GM12874 (cell line): ENCODE data around the gene ZSWIM5.

ENCODE experiments used
- CTCF ChIP-seq: IDR thresholded peaks from 2 replicates; pipeline ENCODE4 v1.5.1; 2011; ENCODE audit warnings: low read depth, mild to moderate bottlenecking, control low read depth, low read length, moderate library complexity; ENCODE audit not compliant: insufficient read depth

ZSWIM5 gene

DNA sequence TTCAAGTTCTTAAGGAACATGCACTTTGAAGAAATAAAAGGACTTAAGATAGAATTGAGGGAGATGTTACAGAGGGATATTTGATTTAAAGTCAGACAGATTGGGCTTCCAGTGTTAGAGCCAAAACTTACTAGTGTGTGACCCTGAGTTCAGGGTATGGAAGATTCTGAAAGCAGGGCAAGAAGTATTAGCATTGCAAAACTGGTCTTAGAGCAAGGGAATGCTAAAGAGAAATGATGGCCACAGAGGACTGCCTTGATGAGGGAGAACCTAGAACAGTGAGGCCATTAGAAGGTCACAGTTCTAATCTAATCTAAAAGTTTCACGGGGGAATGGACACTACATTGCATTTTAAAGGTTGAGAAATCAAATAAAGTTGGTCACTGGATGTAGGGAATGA is 148.9 kb downstream of the ZSWIM5 start:
- TF ChIP-seq CTCF: no peak

- no peak for TF ChIP-seq CTCF
Observed at GRCh38 chr1:45051005-45051772, 155.2 kb downstream of the ZSWIM5 start.

- no peak for TF ChIP-seq CTCF
Observed at GRCh38 chr1:45047032-45047431, 159.4 kb downstream of the ZSWIM5 start.

DNA sequence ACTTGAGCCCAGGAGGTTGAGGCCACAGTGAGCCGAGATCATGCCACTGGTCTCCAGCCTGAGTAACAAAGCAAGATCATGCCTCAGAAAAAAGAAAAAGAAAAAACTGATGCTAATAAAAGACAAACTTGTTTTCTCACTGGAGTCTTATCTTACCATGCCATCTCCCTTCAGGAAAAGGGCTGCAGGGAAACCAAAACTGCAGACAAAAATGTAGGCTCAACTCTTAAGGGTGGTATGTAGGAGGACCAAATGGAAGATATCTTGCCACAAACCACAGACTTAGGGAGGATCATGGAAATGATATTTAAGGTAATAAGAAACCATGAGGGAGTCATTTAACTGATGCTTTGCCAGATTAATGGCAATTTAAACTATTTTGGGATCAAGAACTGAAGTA is 161.5 kb downstream of the ZSWIM5 start:
- TF ChIP-seq CTCF: no peak

DNA sequence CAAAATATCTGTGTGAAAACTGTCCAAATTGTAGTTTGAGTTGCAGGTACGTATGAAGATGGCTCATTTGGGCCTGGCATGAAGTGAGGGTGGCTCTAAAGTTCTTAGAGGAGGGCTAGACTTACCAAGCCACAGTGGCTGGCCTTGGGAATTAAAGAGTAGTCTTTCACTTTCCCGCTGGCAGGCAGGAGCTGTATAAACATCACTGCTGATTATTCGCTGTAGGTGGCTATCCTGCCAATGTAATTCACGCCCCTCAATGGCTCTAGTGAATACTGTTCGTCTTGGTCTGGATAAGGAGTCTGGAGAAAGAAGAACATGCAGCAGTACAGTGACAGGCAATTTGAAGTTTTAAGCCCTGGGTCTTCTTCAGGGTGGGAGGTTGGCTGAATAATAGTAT is 163.3 kb downstream of the ZSWIM5 start:
- no peak for TF ChIP-seq CTCF

GRCh38 chr1:45040297-45040696 is 166.1 kb downstream of the ZSWIM5 start:
- TF ChIP-seq CTCF: no peak

- no peak for TF ChIP-seq CTCF
Observed at GRCh38 chr1:45038661-45039364, 167.6 kb downstream of the ZSWIM5 start.
